K562 (cell line): Measurements from ENCODE around the gene TBXAS1. TPM values are rescaled to one million over a fixed set of nuclear protein-coding genes. Genes with fewer than 3 reads are reported as not detected.

Source experiments
- ATAC-seq: fragments of 200-7000 bp; cut with Tn5 transposase; 3 replicates; pipeline ENCODE4 v1.9.1; 2020; ENCODE audit warnings: moderate library complexity
- BruUV-seq: library from RNA; stranded (reverse); fragments of 400-500 nt; replicated peaks from 2 replicates; lab custom pipeline; 2021; lab: Mats Ljungman, UMichigan
- CTCF ChIA-PET: fragments of 300-600 bp; formaldehyde crosslinking; extraction: SDS; loops from one replicate; lab custom pipeline; 2021; ENCODE audit warnings: low intra/inter-chr PET ratio; lab: Yijun Ruan, JAX
- POLR2A ChIA-PET: fragments of 300-600, 350-650 bp; sonication (Branson Sonifier 250); formaldehyde crosslinking; extraction: SDS; loops from one replicate; lab custom pipeline; 2021; ENCODE audit warnings: antibody characterized with exemption, inconsistent platforms; lab: Yijun Ruan, JAX
- DNase-seq, 4 experiments: peaks; one replicate each; pipeline versions ENCODE4 v3.0.0 to v3.0.0-alpha.2; 2011 to 2018; ENCODE audit warnings: low spot score in 3 of 4, mixed read lengths in 3 of 4; ENCODE audit errors: extremely low read depth in 1 of 4
- FAIRE-seq: peaks from 2 replicates; lab custom pipeline; 2011; peaks lifted over from hg19 to GRCh38; lab: Jason Lieb, UNC
- H2AFZ ChIP-seq: 2 replicates; pipeline ENCODE4 v1.6.0; 2011; ENCODE audit warnings: low read depth, low read length, control low read depth, inconsistent platforms
- H3K27ac ChIP-seq: fragments of 200-600 bp; 3 replicates; pipeline ENCODE4 v1.8.0; 2011; ENCODE audit warnings: low read depth, mild to moderate bottlenecking, control low read depth, inconsistent platforms, low read length, moderate library complexity, mixed read lengths; ENCODE audit errors: extremely low read depth
- H3K27me3 ChIP-seq, 2 experiments: fragments of 300-600 bp in 1 of 2; 2 replicates in 1 of 2; 3 replicates in 1 of 2; pipeline versions ENCODE4 v1.6.0 to v1.8.0; 2011; ENCODE audit warnings: inconsistent platforms in 2 of 2, low read length in 2 of 2, mild to moderate bottlenecking in 1 of 2, mixed read lengths in 1 of 2, moderate library complexity in 1 of 2; ENCODE audit not compliant: control insufficient read depth in 2 of 2, insufficient read depth in 2 of 2
- H3K36me3 ChIP-seq: fragments of 300-600 bp; 3 replicates; pipeline ENCODE4 v1.8.0; 2011; ENCODE audit warnings: mild to moderate bottlenecking, low read length, inconsistent platforms; ENCODE audit not compliant: control insufficient read depth, insufficient read depth
- H3K4me1 ChIP-seq, 2 experiments: fragments of 200-600 bp in 1 of 2; replicated peaks in 1 of 2; 2 replicates in 1 of 2; 3 replicates in 1 of 2; pipeline versions ENCODE4 v1.5.1 to v1.8.0; 2011; ENCODE audit warnings: inconsistent platforms in 2 of 2, low read length in 2 of 2, mild to moderate bottlenecking in 1 of 2, mixed read lengths in 1 of 2, moderate library complexity in 1 of 2; ENCODE audit not compliant: control insufficient read depth in 2 of 2, insufficient read depth in 2 of 2
- H3K4me2 ChIP-seq: 2 replicates; pipeline ENCODE4 v1.6.1; 2011; ENCODE audit warnings: low read length, control low read depth, inconsistent platforms, mixed read lengths; ENCODE audit not compliant: insufficient read depth
- H3K4me3 ChIP-seq: fragments of 200-600 bp; sonication (generic), shearing (Covaris generic); 2 replicates; pipeline ENCODE4 v1.5.1; 2016; ENCODE audit warnings: control low read depth, inconsistent platforms
- H3K79me2 ChIP-seq: fragments of 200-600 bp; 3 replicates; pipeline ENCODE4 v1.8.0; 2011; ENCODE audit warnings: low read length, inconsistent platforms; ENCODE audit not compliant: control insufficient read depth, insufficient read depth
- H3K9ac ChIP-seq, 2 experiments: 2 replicates each; pipeline versions ENCODE4 v1.6.0 to v1.6.1; 2011; ENCODE audit warnings: low read depth in 2 of 2, low read length in 2 of 2, control low read depth in 1 of 2, inconsistent platforms in 1 of 2, mild to moderate bottlenecking in 1 of 2, mixed read lengths in 1 of 2; ENCODE audit not compliant: insufficient read depth in 1 of 2
- H3K9me1 ChIP-seq: one replicate; pipeline ENCODE4 v1.6.0; 2011; ENCODE audit warnings: inconsistent platforms, mild to moderate bottlenecking, low read length, moderate library complexity; ENCODE audit not compliant: control insufficient read depth, insufficient read depth
- H3K9me3 ChIP-seq: replicated peaks from 2 replicates; pipeline ENCODE4 v1.5.1; 2011; ENCODE audit warnings: low read depth, low read length, inconsistent platforms; ENCODE audit not compliant: control insufficient read depth, insufficient read depth
- H4K20me1 ChIP-seq: replicated peaks from 2 replicates; pipeline ENCODE4 v1.6.1; 2011; ENCODE audit warnings: low read length, inconsistent platforms, mixed read lengths; ENCODE audit not compliant: control insufficient read depth, insufficient read depth
- FOXJ3 ChIP-seq: sonication (generic); formaldehyde crosslinking; IDR thresholded peaks from 2 replicates; pipeline ENCODE4 v1.4.0; 2020; ENCODE audit warnings: mild to moderate bottlenecking, missing genetic modification reagents
- FOXO4 ChIP-seq: fragments of 450-650 bp; formaldehyde crosslinking; IDR thresholded peaks from 2 replicates; pipeline ENCODE4 v1.4.0; 2020; ENCODE audit warnings: mild to moderate bottlenecking, moderate library complexity
- POLR2H ChIP-seq: IDR thresholded peaks from 2 replicates; pipeline ENCODE4 v1.6.1; 2016; ENCODE audit warnings: missing genetic modification characterization, low read depth, mild to moderate bottlenecking, control low read depth, missing compliant biosample characterization, moderate library complexity
- ZNF561 ChIP-seq: fragments of 450-650 bp; formaldehyde crosslinking; conservative IDR thresholded peaks from 2 replicates; pipeline ENCODE4 v1.4.0; 2020; ENCODE audit warnings: mild to moderate bottlenecking, moderate library complexity
- in situ Hi-C: fragments of 300-500 bp; cut with MboI; formaldehyde crosslinking; loops from 4 replicates; pipeline ENCODE4 v1.15.0; 2018; ENCODE audit warnings: inconsistent platforms, mixed read lengths
- intact Hi-C: fragments of 100-400 bp; cut with micrococcal nuclease; formaldehyde crosslinking; loops from 2 replicates; pipeline ENCODE4 v1.14.2; 2022
- polyA plus RNA-seq, 8 experiments: library from polyadenylated mRNA; depleted of rRNA in 4 of 8; stranded (reverse) in 5 of 8; unstranded in 3 of 8; fragments of >200 nt; fragmentation: Nextera tagmentation in 2 of 8; fragmentation: Illumina TruSeq in 1 of 8; extraction: Ambion mirVana in 2 of 8; extraction: Trizol in 1 of 8; gene quantifications; 2 replicates each; pipeline versions ENCODE4 v1.2.1 to v1.2.3, GENCODE V29; 2011 to 2014; ENCODE audit warnings: inconsistent platforms in 1 of 8, missing spikeins in 1 of 8
- total RNA-seq, 7 experiments: library from RNA; depleted of rRNA in 6 of 7; stranded (reverse); fragments of >200 nt in 6 of 7; fragmentation: Illumina TruSeq in 2 of 7; extraction: Trizol in 2 of 7; gene quantifications; 2 replicates each; pipeline versions ENCODE4 v1.2.1 to v1.2.3, GENCODE V29; 2011 to 2021; ENCODE audit warnings: low replicate concordance in 1 of 7

Gene TBXAS1
- total and polyA plus RNA-seq, 9 of the 15 experiments (the other 6 are each of a cell fraction or from before 2014, with no cell fraction given), result 1.1 to 8.3 (median 1.9) TPM

- TF ChIP-seq FOXO4 (CRISPR knock-in tag) (no peak), ZNF561 (CRISPR knock-in tag) (no peak)
These were observed 137.9 kb downstream of the TBXAS1 start (continued) for GRCh38 chr7:139966949-139967348.

- FAIRE-seq, result no peak
- ATAC-seq, result no peak
- Histone ChIP-seq H3K9ac (no peak overlapping the region), H3K36me3 (peaks cover 31% of the 10 kb centered on the region; the same call in 2 of the 3 replicates), H3K4me1 (no peaks in the 10 kb centered on the region; a peak in 2 of 5 replicates), H3K9me3 (no peaks in the 10 kb centered on the region), H3K27ac (no peak overlapping the region), H3K9me1 (no peaks in the 10 kb centered on the region), H3K79me2 (peaks cover 7% of the 10 kb centered on the region; the same call in 1 of the 3 replicates), H2AFZ (no peak overlapping the region), H3K4me3 (no peak overlapping the region), H3K27me3 (no peaks in the 10 kb centered on the region), H3K4me2 (no peak overlapping the region), H4K20me1 (peaks cover 4% of the 10 kb centered on the region; the same call in 1 of the 2 replicates)
- no TSS peak for BruUV-seq
- TF ChIP-seq FOXJ3 (CRISPR knock-in tag) (no peak), POLR2H (tag) (0 out of 2 replicates have a peak, but pooled peaks have one; percentile 25)
- in situ Hi-C loops (no loop called here), intact Hi-C loops (no loop called here)
- CTCF ChIA-PET, result no interaction called here
- DNase-seq, result no peak
- POLR2A ChIA-PET, result interaction anchor here (0.8 to 1.1 kb wide), 4 partner anchors 10 to 1130 kb away, joined by 3 to 5 read pairs (median 4); no protein-coding TSS in a partner anchor
These were observed 139.9 kb downstream of the TBXAS1 start for GRCh38 chr7:139968931-139969330.
